Skeletal muscle cell (primary cell): ENCODE measurements around the gene MSN.

Source experiments
- DNase-seq: peaks from one replicate; pipeline ENCODE4 v3.0.0-alpha.2; 2010; ENCODE audit warnings: low read depth
- H3K4me3 ChIP-seq: 2 replicates; pipeline ENCODE4 v1.5.1; 2011; ENCODE audit warnings: low read depth, mild to moderate bottlenecking, control low read depth, low read length, moderate library complexity

MSN gene

GRCh38 chrX:65671286-65671685 lies 3.8 kb downstream of the MSN start:
- H3K4me3 ChIP-seq = no peak overlapping the region

GRCh38 chrX:65671966-65672365 lies 4.5 kb downstream of the MSN start:
- no peak for DNase-seq
- H3K4me3 ChIP-seq = no peak overlapping the region

More at GRCh38 chrX:65671286-65671685, 3.8 kb downstream of the MSN start:
- no peak for DNase-seq

GRCh38 chrX:65673857-65674203 lies 6.4 kb downstream of the MSN start:
- no peak overlapping the region for H3K4me3 ChIP-seq

GRCh38 chrX:65674204-65674893 lies 6.9 kb downstream of the MSN start:
- no peak for DNase-seq
- H3K4me3 ChIP-seq = no peak overlapping the region

More at GRCh38 chrX:65673857-65674203, 6.4 kb downstream of the MSN start:
- DNase-seq = no peak

GRCh38 chrX:65677954-65678469 lies 10.6 kb downstream of the MSN start:
- no peak overlapping the region for H3K4me3 ChIP-seq
- peak; percentile 73 for DNase-seq

- no peak overlapping the region for H3K4me3 ChIP-seq
- no peak for DNase-seq
Measured at GRCh38 chrX:65679071-65679540, 11.7 kb downstream of the MSN start.

GRCh38 chrX:65681810-65682209 lies 14.4 kb downstream of the MSN start:
- DNase-seq = no peak
- H3K4me3 ChIP-seq = no peak overlapping the region

GRCh38 chrX:65685112-65685511 lies 17.7 kb downstream of the MSN start:
- no peak for DNase-seq
- no peak overlapping the region for H3K4me3 ChIP-seq

- no peak overlapping the region for H3K4me3 ChIP-seq
Measured at GRCh38 chrX:65686236-65686635, 18.8 kb downstream of the MSN start.

GRCh38 chrX:65687367-65687766 lies 19.9 kb downstream of the MSN start:
- no peak overlapping the region for H3K4me3 ChIP-seq
- DNase-seq = no peak

More at GRCh38 chrX:65686236-65686635, 18.8 kb downstream of the MSN start:
- no peak for DNase-seq

GRCh38 chrX:65688403-65688871 lies 21.0 kb downstream of the MSN start:
- no peak for DNase-seq
- H3K4me3 ChIP-seq = no peak overlapping the region

- DNase-seq = no peak
- H3K4me3 ChIP-seq = no peak overlapping the region
Measured at GRCh38 chrX:65689377-65689776, 21.9 kb downstream of the MSN start.

- peak; percentile 67 for DNase-seq
- H3K4me3 ChIP-seq = no peak overlapping the region
Measured at GRCh38 chrX:65690057-65690855, 22.8 kb downstream of the MSN start.

- no peak for DNase-seq
- H3K4me3 ChIP-seq = no peak overlapping the region
Measured at GRCh38 chrX:65695849-65696449, 28.5 kb downstream of the MSN start.

GRCh38 chrX:65696613-65697012 lies 29.2 kb downstream of the MSN start:
- no peak overlapping the region for H3K4me3 ChIP-seq
- no peak for DNase-seq

- H3K4me3 ChIP-seq = no peak overlapping the region
- no peak for DNase-seq
Measured at GRCh38 chrX:65697211-65697641, 29.8 kb downstream of the MSN start.

GRCh38 chrX:65697915-65698796 lies 30.7 kb downstream of the MSN start:
- no peak overlapping the region for H3K4me3 ChIP-seq
- DNase-seq = no peak

GRCh38 chrX:65702956-65703355 lies 35.5 kb downstream of the MSN start:
- H3K4me3 ChIP-seq = no peak overlapping the region
- DNase-seq = no peak

- no peak overlapping the region for H3K4me3 ChIP-seq
- DNase-seq = no peak
Measured at GRCh38 chrX:65705439-65705838, 38.0 kb downstream of the MSN start.
